ENCODE measurements around the gene GDF7.
"Not testable (repeated sequence)": the region's sequence is repeated elsewhere in the genome, so short reads cannot be mapped to it uniquely, and the experiment has no call there.

The GDF7 gene

GRCh38 chr2:20707601-20708000 is 40.7 kb downstream of the GDF7 start:
- no peak for DNase-seq

GRCh38 chr2:20711641-20712040 is 44.7 kb downstream of the GDF7 start:
- DNase-seq: not testable (repeated sequence)

GRCh38 chr2:20713585-20713984 is 46.6 kb downstream of the GDF7 start:
- not testable (repeated sequence) for DNase-seq

GRCh38 chr2:20714412-20714811 is 47.5 kb downstream of the GDF7 start:
- DNase-seq: not testable (repeated sequence)

GRCh38 chr2:20716164-20716563 is 49.2 kb downstream of the GDF7 start:
- DNase-seq: not testable (repeated sequence)

GRCh38 chr2:20717641-20718040 is 50.7 kb downstream of the GDF7 start:
- no peak for DNase-seq

- DNase-seq: no peak
Observed at GRCh38 chr2:20722592-20723240, 55.8 kb downstream of the GDF7 start.

GRCh38 chr2:20723543-20723942 is 56.6 kb downstream of the GDF7 start:
- no peak for DNase-seq

GRCh38 chr2:20724500-20725053 is 57.6 kb downstream of the GDF7 start:
- DNase-seq: no peak

- DNase-seq: no peak
Observed at GRCh38 chr2:20725782-20726181, 58.8 kb downstream of the GDF7 start.

GRCh38 chr2:20726913-20727312 is 60.0 kb downstream of the GDF7 start:
- DNase-seq: no peak

- no peak for DNase-seq
Observed at GRCh38 chr2:20728114-20728758, 61.3 kb downstream of the GDF7 start.

All from NCI-H2029 (cell line).